H9 (cell line): Measurements from ENCODE around the gene PARP3. TPM values are rescaled to one million over a fixed set of nuclear protein-coding genes. Genes with fewer than 3 reads are reported as not detected.

ENCODE experiments used
- DNase-seq: peaks from one replicate; pipeline ENCODE4 v3.0.0-alpha.2; 2017
- H2AFZ ChIP-seq: one replicate; pipeline ENCODE4 v1.6.1; 2013; ENCODE audit warnings: mild to moderate bottlenecking, low read length, control low read depth, moderate library complexity
- H2AK5ac ChIP-seq: 2 replicates; pipeline ENCODE4 v1.6.1; 2013; ENCODE audit warnings: low read length, control low read depth, mixed read lengths; ENCODE audit not compliant: insufficient read length
- H2BK120ac ChIP-seq: one replicate; pipeline ENCODE4 v1.6.1; 2013; ENCODE audit warnings: low read depth, mild to moderate bottlenecking, low read length, control low read depth, inconsistent platforms; ENCODE audit not compliant: poor library complexity, severe bottlenecking
- H2BK12ac ChIP-seq: 2 replicates; pipeline ENCODE4 v1.6.1; 2013; ENCODE audit warnings: low read length, control low read depth, mixed read lengths, low read depth; ENCODE audit not compliant: insufficient read length
- H2BK15ac ChIP-seq: 2 replicates; pipeline ENCODE4 v1.6.1; 2013; ENCODE audit warnings: low read depth, low read length, control low read depth
- H2BK20ac ChIP-seq: one replicate; pipeline ENCODE4 v1.6.1; 2013; ENCODE audit warnings: low read depth, mild to moderate bottlenecking, low read length, control low read depth, inconsistent platforms; ENCODE audit not compliant: poor library complexity, severe bottlenecking
- H2BK5ac ChIP-seq: 2 replicates; pipeline ENCODE4 v1.6.1; 2013; ENCODE audit warnings: low read length, control low read depth, mixed read lengths; ENCODE audit not compliant: insufficient read length
- H3K14ac ChIP-seq: 2 replicates; pipeline ENCODE4 v1.6.1; 2013; ENCODE audit warnings: low read length, control low read depth; ENCODE audit not compliant: insufficient read depth
- H3K18ac ChIP-seq: 2 replicates; pipeline ENCODE4 v1.6.1; 2013; ENCODE audit warnings: low read depth, mild to moderate bottlenecking, mixed read lengths, low read length, control low read depth; ENCODE audit not compliant: insufficient read length
- H3K23ac ChIP-seq: 2 replicates; pipeline ENCODE4 v1.6.1; 2013; ENCODE audit warnings: low read length, control low read depth, mixed read lengths, low read depth; ENCODE audit not compliant: insufficient read length
- H3K23me2 ChIP-seq: 2 replicates; pipeline ENCODE4 v1.6.1; 2013; ENCODE audit warnings: low read depth, mild to moderate bottlenecking, mixed read lengths, low read length, control low read depth; ENCODE audit not compliant: insufficient read length, poor library complexity, severe bottlenecking
- H3K27ac ChIP-seq: 2 replicates; pipeline ENCODE4 v1.5.1; 2013; ENCODE audit warnings: low read length, control low read depth, mixed read lengths, low read depth; ENCODE audit not compliant: insufficient read length
- H3K27me3 ChIP-seq: 2 replicates; pipeline ENCODE4 v1.6.1; 2013; ENCODE audit warnings: low read length, control low read depth, inconsistent platforms; ENCODE audit not compliant: insufficient read depth
- H3K4ac ChIP-seq: 2 replicates; pipeline ENCODE4 v1.6.1; 2013; ENCODE audit warnings: low read depth, mild to moderate bottlenecking, control low read depth, inconsistent platforms, low read length, moderate library complexity
- H3K4me1 ChIP-seq: 2 replicates; pipeline ENCODE4 v1.6.1; 2013; ENCODE audit warnings: low read length, control low read depth, inconsistent platforms; ENCODE audit not compliant: insufficient read depth
- H3K4me2 ChIP-seq: 2 replicates; pipeline ENCODE4 v1.6.1; 2013; ENCODE audit warnings: low read length, control low read depth, mixed read lengths; ENCODE audit not compliant: insufficient read length, insufficient read depth
- H3K56ac ChIP-seq: 2 replicates; pipeline ENCODE4 v1.6.1; 2013; ENCODE audit warnings: low read depth, mild to moderate bottlenecking, mixed read lengths, low read length, control low read depth; ENCODE audit not compliant: insufficient read length
- H3K79me1 ChIP-seq: 2 replicates; pipeline ENCODE4 v1.6.1; 2013; ENCODE audit warnings: low read depth, mild to moderate bottlenecking, moderate library complexity, low read length, control low read depth, inconsistent platforms; ENCODE audit not compliant: insufficient read depth, poor library complexity, severe bottlenecking
- H3K79me2 ChIP-seq: 2 replicates; pipeline ENCODE4 v1.6.1; 2013; ENCODE audit warnings: low read length, control low read depth, inconsistent platforms; ENCODE audit not compliant: insufficient read depth
- H3K9ac ChIP-seq: 2 replicates; pipeline ENCODE4 v1.6.1; 2013; ENCODE audit warnings: low read length, control low read depth, mixed read lengths; ENCODE audit not compliant: insufficient read length; ENCODE audit errors: extremely low read depth
- H3K9me3 ChIP-seq: one replicate; pipeline ENCODE4 v1.6.1; 2013; ENCODE audit warnings: low read depth, low read length, inconsistent platforms; ENCODE audit not compliant: control insufficient read depth
- H3T11ph ChIP-seq: one replicate; pipeline ENCODE4 v1.6.1; 2013; ENCODE audit warnings: mild to moderate bottlenecking, low read length, control low read depth, inconsistent platforms
- H4K20me1 ChIP-seq: one replicate; pipeline ENCODE4 v1.6.1; 2013; ENCODE audit not compliant: control insufficient read depth, insufficient read length, insufficient read depth
- H4K5ac ChIP-seq: 2 replicates; pipeline ENCODE4 v1.6.1; 2013; ENCODE audit warnings: low read depth, mild to moderate bottlenecking, mixed read lengths, low read length, control low read depth; ENCODE audit not compliant: insufficient read length
- H4K8ac ChIP-seq: replicated peaks from 2 replicates; pipeline ENCODE4 v1.6.1; 2013; ENCODE audit warnings: low read length, control low read depth, mixed read lengths, low read depth; ENCODE audit not compliant: insufficient read length
- H4K91ac ChIP-seq: 2 replicates; pipeline ENCODE4 v1.6.1; 2013; ENCODE audit warnings: low read depth, mild to moderate bottlenecking, moderate library complexity, mixed read lengths, low read length, control low read depth; ENCODE audit not compliant: insufficient read length
- H3K27ac Mint-ChIP-seq, 3 experiments: 2 replicates in 2 of 3; 3 replicates in 1 of 3; pipeline ENCODE4 v1.8.0; 2020 to 2021; ENCODE audit warnings: mixed read lengths in 3 of 3, mild to moderate bottlenecking in 1 of 3, moderate library complexity in 1 of 3
- H3K27me3 Mint-ChIP-seq: 2 replicates; pipeline ENCODE4 v1.8.0; 2021; ENCODE audit warnings: low read depth, mild to moderate bottlenecking, moderate library complexity, mixed read lengths
- H3K36me3 Mint-ChIP-seq, 3 experiments: 2 replicates in 2 of 3; 3 replicates in 1 of 3; pipeline ENCODE4 v1.8.0; 2020 to 2021; ENCODE audit warnings: low read depth in 3 of 3, mixed read lengths in 3 of 3; ENCODE audit not compliant: insufficient read depth in 1 of 3
- H3K4me1 Mint-ChIP-seq, 2 experiments: 2 replicates each; pipeline ENCODE4 v1.8.0; 2020; ENCODE audit warnings: mixed read lengths in 2 of 2
- H3K4me3 Mint-ChIP-seq, 2 experiments: 2 replicates in 1 of 2; 3 replicates in 1 of 2; pipeline ENCODE4 v1.8.0; 2020 to 2021; ENCODE audit warnings: mild to moderate bottlenecking in 2 of 2, mixed read lengths in 2 of 2, moderate library complexity in 1 of 2
- H3K9me3 Mint-ChIP-seq, 2 experiments: 2 replicates in 1 of 2; 3 replicates in 1 of 2; pipeline ENCODE4 v1.8.0; 2020; ENCODE audit warnings: mild to moderate bottlenecking in 2 of 2, mixed read lengths in 2 of 2, moderate library complexity in 1 of 2
- CTCF ChIP-seq: fragments of 200-600 bp; sonication (generic); conservative IDR thresholded peaks from 3 replicates; pipeline ENCODE4 v1.8.0; 2021; ENCODE audit warnings: antibody characterized with exemption, mild to moderate bottlenecking
- WGBS: extraction: QIAGEN DNeasy Blood & Tissue Kit; methylation state at CpG from one replicate; pipeline ENCODE4 v1.1.7; 2013; ENCODE audit warnings: missing lambda C conversion rate, low lambda C conversion rate, mixed read lengths; ENCODE audit not compliant: insufficient read length; ENCODE audit errors: extremely low coverage; 5-methylcytosine and 5-hydroxymethylcytosine counted together
- total RNA-seq: library from RNA; stranded (reverse); gene quantifications from 2 replicates; pipeline ENCODE4 v1.2.1, GENCODE V29; 2021

PARP3 gene
- total RNA-seq, 1 experiment from 2014 or later = 1.3 TPM

DNA sequence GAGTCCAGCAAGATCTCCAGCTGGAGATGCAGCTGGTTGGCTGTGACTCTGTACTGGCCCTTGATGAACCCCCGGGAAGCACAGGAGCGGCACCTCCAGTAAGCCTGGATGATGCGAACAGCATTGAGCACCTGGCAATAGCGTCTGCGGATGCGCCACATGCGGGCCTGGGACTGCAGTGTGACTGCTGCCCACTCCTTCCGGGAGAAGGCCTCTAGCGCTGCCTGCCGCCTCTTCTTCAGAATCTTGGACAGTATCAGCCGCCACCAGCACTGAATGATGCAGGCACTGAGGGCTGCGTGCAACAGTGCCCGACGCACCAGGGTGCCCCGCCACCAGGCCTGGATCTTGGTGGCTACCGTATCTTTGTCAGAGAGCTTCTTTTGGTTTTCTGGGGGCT, 47.2 kb upstream of the PARP3 start:
- no peak overlapping the region for H3K56ac ChIP-seq
- no peak overlapping the region for H3K4ac ChIP-seq
- peaks cover 11% of the 10 kb centered on the region for H3K27me3 Mint-ChIP-seq
- no peak overlapping the region for H2BK20ac ChIP-seq
- H4K20me1 ChIP-seq = no peaks in the 10 kb centered on the region
- H3K9me3 Mint-ChIP-seq = peaks cover 0 to 3% of the 10 kb centered on the region in 2 experiments; a peak in 2 of 5 replicates
- no peaks in the 10 kb centered on the region for H3K79me2 ChIP-seq
- H3K23ac ChIP-seq = no peak overlapping the region
- H3K4me3 Mint-ChIP-seq = no peak overlapping the region
- no peak overlapping the region for H3K14ac ChIP-seq
- H3K4me1 Mint-ChIP-seq = peaks cover 32 to 35% of the 10 kb centered on the region in 2 experiments
- no peak for TF ChIP-seq CTCF
- H2BK12ac ChIP-seq = no peak overlapping the region
- no peak overlapping the region for H3K4me2 ChIP-seq
- H2BK120ac ChIP-seq = no peak overlapping the region
- H4K5ac ChIP-seq = no peak overlapping the region
- WGBS = no CpG with 5 or more reads among the region's 16 CpGs
- no peak overlapping the region for H2BK15ac ChIP-seq
- no peaks in the 10 kb centered on the region for H3K9me3 ChIP-seq
- no peaks in the 10 kb centered on the region for H3K36me3 Mint-ChIP-seq
- H3K4me1 ChIP-seq = no peaks in the 10 kb centered on the region
- no peak overlapping the region for H3K27ac Mint-ChIP-seq
- no peak overlapping the region for H2BK5ac ChIP-seq
- H4K8ac ChIP-seq = no peak overlapping the region
- H3K79me1 ChIP-seq = no peaks in the 10 kb centered on the region
- no peak overlapping the region for H3K18ac ChIP-seq
- no peaks in the 10 kb centered on the region for H3K23me2 ChIP-seq
- H3T11ph ChIP-seq = no peak overlapping the region
- no peaks in the 10 kb centered on the region for H3K27me3 ChIP-seq
- no peak overlapping the region for H3K27ac ChIP-seq
- H4K91ac ChIP-seq = no peak overlapping the region
- no peak for DNase-seq
- H3K9ac ChIP-seq = no peak overlapping the region
- no peak overlapping the region for H2AK5ac ChIP-seq
- H2AFZ ChIP-seq = no peak overlapping the region
